Panc1 (cell line): Measurements from ENCODE around the gene TAOK1. TPM values are rescaled to one million over a fixed set of nuclear protein-coding genes. Genes with fewer than 3 reads are reported as not detected.

Experiments used
- ATAC-seq: fragments of 200-7000 bp; cut with Tn5 transposase; 2 replicates; pipeline ENCODE4 v1.9.1; 2020; ENCODE audit warnings: mild to moderate bottlenecking, moderate library complexity
- Bru-seq: library from RNA; stranded (reverse); fragments of 400-500 nt; gene quantifications from one replicate; lab custom pipeline; 2021; lab: Mats Ljungman, UMichigan
- BruChase-seq, 2 experiments: library from RNA; stranded (reverse); fragments of 400-500 nt; gene quantifications; one replicate each; lab custom pipeline; 2021; lab: Mats Ljungman, UMichigan
- BruUV-seq: library from RNA; stranded (reverse); fragments of 400-500 nt; replicated peaks from 2 replicates; lab custom pipeline; 2021; lab: Mats Ljungman, UMichigan
- CTCF ChIA-PET: fragments of 300-600 bp; sonication (Branson Sonifier 250); formaldehyde crosslinking; loops from one replicate; lab custom pipeline; 2022; ENCODE audit warnings: antibody characterized with exemption; lab: Charles Lee
- POLR2A ChIA-PET: fragments of 300-600 bp; sonication (Branson Sonifier 250); formaldehyde crosslinking; loops from one replicate; lab custom pipeline; 2022; ENCODE audit warnings: antibody characterized with exemption; lab: Charles Lee
- DNase-seq: peaks from one replicate; pipeline ENCODE4 v3.0.0-alpha.2; 2010; ENCODE audit warnings: low read depth, low spot score
- H3K27ac ChIP-seq: 2 replicates; pipeline ENCODE4 v1.5.1; 2011; ENCODE audit warnings: mild to moderate bottlenecking, low read length, inconsistent platforms
- H3K27me3 ChIP-seq: fragments of 200-500 bp; sonication (Bioruptor generic); 2 replicates; pipeline ENCODE4 v1.6.0; 2014; ENCODE audit warnings: low read length, inconsistent platforms; ENCODE audit not compliant: control insufficient read depth, insufficient read depth
- H3K36me3 ChIP-seq: fragments of 200-500 bp; sonication (Bioruptor generic); 2 replicates; pipeline ENCODE4 v1.5.1; 2014; ENCODE audit warnings: inconsistent platforms, mild to moderate bottlenecking, low read length, moderate library complexity; ENCODE audit not compliant: control insufficient read depth, insufficient read depth
- H3K4me1 ChIP-seq: 2 replicates; pipeline ENCODE4 v1.5.1; 2011; ENCODE audit warnings: inconsistent platforms, mild to moderate bottlenecking, low read length, moderate library complexity; ENCODE audit not compliant: control insufficient read depth, insufficient read depth
- H3K4me3 ChIP-seq, 2 experiments: 2 replicates each; pipeline ENCODE4 v1.5.1; 2011 to 2012; ENCODE audit warnings: low read depth in 2 of 2, low read length in 2 of 2, mild to moderate bottlenecking in 2 of 2, inconsistent platforms in 1 of 2, moderate library complexity in 1 of 2
- H3K9me3 ChIP-seq: fragments of 200-500 bp; sonication (Bioruptor generic); 2 replicates; pipeline ENCODE4 v1.5.1; 2014; ENCODE audit warnings: low read depth, mild to moderate bottlenecking, inconsistent platforms, low read length, moderate library complexity; ENCODE audit not compliant: control insufficient read depth, insufficient read depth
- POLR2AphosphoS5 ChIP-seq: IDR thresholded peaks from 2 replicates; pipeline ENCODE4 v1.6.1; 2012; ENCODE audit warnings: mild to moderate bottlenecking, low read depth, low read length, moderate library complexity
- SIN3A ChIP-seq: IDR thresholded peaks from 2 replicates; pipeline ENCODE4 v1.6.1; 2012; ENCODE audit warnings: low read depth, mild to moderate bottlenecking, low read length, moderate library complexity, borderline replicate concordance; ENCODE audit not compliant: insufficient read depth
- TCF7L2 ChIP-seq: IDR thresholded peaks from 2 replicates; pipeline ENCODE4 v1.6.1; 2011; ENCODE audit warnings: mild to moderate bottlenecking, low read depth, low read length, inconsistent platforms
- in situ Hi-C: cut with HindIII; loops from 2 replicates; pipeline ENCODE4 v1.10.0; 2016; ENCODE audit warnings: low sequenced_read_pairs, low pct_unique_long_range_greater_than_20kb
- intact Hi-C: fragments of 100-400 bp; cut with micrococcal nuclease; formaldehyde crosslinking; loops from one replicate; pipeline ENCODE4 v1.10.0; 2022; ENCODE audit not compliant: unreplicated experiment
- long read RNA-seq: library from polyadenylated mRNA; unstranded; transcript quantifications from one replicate; pipeline ENCODE4 v2.0.0, GENCODE V29; 2021; ENCODE audit not compliant: unreplicated experiment
- polyA plus RNA-seq: library from polyadenylated mRNA; unstranded; fragments of >200 nt; gene quantifications from one replicate; pipeline ENCODE4 v1.2.1, GENCODE V29; 2012; ENCODE audit warnings: missing spikeins; ENCODE audit not compliant: insufficient read length
- total RNA-seq: library from RNA; stranded (reverse); gene quantifications from one replicate; pipeline ENCODE4 v1.2.1, GENCODE V29; 2021; ENCODE audit not compliant: unreplicated experiment
- TF ChIP-seq, protein P1 (sequence below): fragments of 450-650 bp; IDR thresholded peaks from 2 replicates; pipeline ENCODE4 v1.5.1; 2017; ENCODE audit warnings: mild to moderate bottlenecking
- TF ChIP-seq, protein P2 (sequence below), 2 experiments: IDR thresholded peaks; 2 replicates each; pipeline ENCODE4 v1.6.1; 2011 to 2012; ENCODE audit warnings: low read depth in 2 of 2, control low read depth in 1 of 2, low read length in 1 of 2, mild to moderate bottlenecking in 1 of 2, moderate library complexity in 1 of 2; ENCODE audit not compliant: insufficient read depth in 1 of 2

Gene TAOK1
- total RNA-seq (111 TPM), Bru-seq, nascent RNA (percentile 91 among the genes with signal in this experiment), BruChase-seq, experiment 1, labeled RNA remaining after a 2-hour chase (percentile 96 among the genes with signal in this experiment), BruChase-seq, experiment 2, labeled RNA remaining after a 6-hour chase (percentile 97 among the genes with signal in this experiment)
- 32.3 TPM for polyA plus RNA-seq
- long read RNA-seq, full-length matches to known transcripts = 1 of 26 reads
- long read RNA-seq, partial matches to known transcripts = 5 of 26 reads
- long read RNA-seq, other reads (novel, unspliced or antisense) = 20 of 26 reads

DNA sequence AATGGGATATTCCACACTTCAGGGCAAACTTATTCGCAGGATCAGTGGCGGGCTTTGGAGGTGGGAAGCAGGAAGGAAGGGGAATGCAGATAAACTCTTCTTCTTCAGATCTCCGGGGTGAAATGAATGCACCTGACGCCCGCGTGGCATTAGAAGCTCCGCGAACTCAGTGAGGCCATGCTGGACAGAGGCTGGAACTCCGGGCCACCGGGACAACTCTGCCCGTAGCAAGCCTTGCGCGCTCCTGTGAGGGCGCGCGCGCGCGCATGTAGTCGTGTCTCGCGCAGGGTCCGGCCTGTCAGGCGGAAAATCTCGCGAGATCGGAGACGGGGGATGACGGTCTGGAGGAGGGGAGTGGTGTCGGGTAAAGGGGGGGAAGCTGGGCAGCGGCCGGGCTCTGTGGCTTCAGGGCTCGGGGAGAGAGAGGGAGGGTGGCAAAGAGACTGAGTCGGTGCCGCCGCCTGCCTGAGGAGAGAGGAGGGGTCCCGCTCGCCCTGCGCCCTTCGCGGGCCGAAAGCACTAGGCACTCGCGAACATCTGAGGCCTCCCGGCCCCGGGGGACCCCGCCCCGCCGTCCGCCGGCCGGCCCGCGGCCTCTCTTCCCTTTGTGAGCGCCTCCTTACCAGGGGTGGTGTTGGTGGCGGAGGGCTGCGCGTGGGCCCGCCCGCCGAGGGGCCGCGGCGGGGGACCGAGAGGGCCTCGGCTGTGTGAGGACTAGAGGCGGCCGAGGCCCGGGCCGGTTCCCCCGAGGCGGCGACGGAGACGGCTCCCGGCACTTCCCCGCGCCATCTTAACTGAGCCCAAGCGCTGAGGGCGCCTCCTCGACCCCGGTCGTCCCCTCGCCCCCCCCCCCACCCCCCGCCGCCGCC is at the start of gene TAOK1:
TSS of gene TAOK1 (plus strand) at position 382 of the 869 bp plus-strand sequence. CDS start 61,186 bp downstream, outside the sequence.
- BruUV-seq = no TSS peak
- Histone ChIP-seq H3K9me3 (no peaks in the 10 kb centered on the region), H3K4me3 (peak within 1 kb of the TSS; percentile 68 to 69), H3K27ac (peak within 1 kb of the TSS; percentile 94), H3K36me3 (peaks cover 5% of the 10 kb centered on the region), H3K27me3 (no peaks in the 10 kb centered on the region), H3K4me1 (peaks cover 19% of the 10 kb centered on the region; the same call in 1 of the 2 replicates)
- POLR2A ChIA-PET = interaction anchor here (0.6 to 0.8 kb wide), 4 partner anchors 11 to 1006 kb away, joined by 3 to 5 read pairs (median 4); no protein-coding TSS in a partner anchor
- CTCF ChIA-PET = interaction anchor here (0.7 kb wide), 1 partner anchor 20 kb away, joined by 4 read pairs; no protein-coding TSS in a partner anchor
- in situ Hi-C loops = no loop called here
- intact Hi-C loops = loop anchor here (5.0 kb wide), 1 partner anchor 98 kb away; the partner anchor contains the start of gene NUFIP2
- DNase-seq (peak; percentile 86), ATAC-seq (peak; percentile 96)
- TF ChIP-seq, protein P1, sequence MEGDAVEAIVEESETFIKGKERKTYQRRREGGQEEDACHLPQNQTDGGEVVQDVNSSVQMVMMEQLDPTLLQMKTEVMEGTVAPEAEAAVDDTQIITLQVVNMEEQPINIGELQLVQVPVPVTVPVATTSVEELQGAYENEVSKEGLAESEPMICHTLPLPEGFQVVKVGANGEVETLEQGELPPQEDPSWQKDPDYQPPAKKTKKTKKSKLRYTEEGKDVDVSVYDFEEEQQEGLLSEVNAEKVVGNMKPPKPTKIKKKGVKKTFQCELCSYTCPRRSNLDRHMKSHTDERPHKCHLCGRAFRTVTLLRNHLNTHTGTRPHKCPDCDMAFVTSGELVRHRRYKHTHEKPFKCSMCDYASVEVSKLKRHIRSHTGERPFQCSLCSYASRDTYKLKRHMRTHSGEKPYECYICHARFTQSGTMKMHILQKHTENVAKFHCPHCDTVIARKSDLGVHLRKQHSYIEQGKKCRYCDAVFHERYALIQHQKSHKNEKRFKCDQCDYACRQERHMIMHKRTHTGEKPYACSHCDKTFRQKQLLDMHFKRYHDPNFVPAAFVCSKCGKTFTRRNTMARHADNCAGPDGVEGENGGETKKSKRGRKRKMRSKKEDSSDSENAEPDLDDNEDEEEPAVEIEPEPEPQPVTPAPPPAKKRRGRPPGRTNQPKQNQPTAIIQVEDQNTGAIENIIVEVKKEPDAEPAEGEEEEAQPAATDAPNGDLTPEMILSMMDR = no peak
- TF ChIP-seq TCF7L2 = peak; percentile 70
- peak; percentile 96 for TF ChIP-seq POLR2AphosphoS5
- peak; percentile 95 for TF ChIP-seq SIN3A
- TF ChIP-seq, protein P2, sequence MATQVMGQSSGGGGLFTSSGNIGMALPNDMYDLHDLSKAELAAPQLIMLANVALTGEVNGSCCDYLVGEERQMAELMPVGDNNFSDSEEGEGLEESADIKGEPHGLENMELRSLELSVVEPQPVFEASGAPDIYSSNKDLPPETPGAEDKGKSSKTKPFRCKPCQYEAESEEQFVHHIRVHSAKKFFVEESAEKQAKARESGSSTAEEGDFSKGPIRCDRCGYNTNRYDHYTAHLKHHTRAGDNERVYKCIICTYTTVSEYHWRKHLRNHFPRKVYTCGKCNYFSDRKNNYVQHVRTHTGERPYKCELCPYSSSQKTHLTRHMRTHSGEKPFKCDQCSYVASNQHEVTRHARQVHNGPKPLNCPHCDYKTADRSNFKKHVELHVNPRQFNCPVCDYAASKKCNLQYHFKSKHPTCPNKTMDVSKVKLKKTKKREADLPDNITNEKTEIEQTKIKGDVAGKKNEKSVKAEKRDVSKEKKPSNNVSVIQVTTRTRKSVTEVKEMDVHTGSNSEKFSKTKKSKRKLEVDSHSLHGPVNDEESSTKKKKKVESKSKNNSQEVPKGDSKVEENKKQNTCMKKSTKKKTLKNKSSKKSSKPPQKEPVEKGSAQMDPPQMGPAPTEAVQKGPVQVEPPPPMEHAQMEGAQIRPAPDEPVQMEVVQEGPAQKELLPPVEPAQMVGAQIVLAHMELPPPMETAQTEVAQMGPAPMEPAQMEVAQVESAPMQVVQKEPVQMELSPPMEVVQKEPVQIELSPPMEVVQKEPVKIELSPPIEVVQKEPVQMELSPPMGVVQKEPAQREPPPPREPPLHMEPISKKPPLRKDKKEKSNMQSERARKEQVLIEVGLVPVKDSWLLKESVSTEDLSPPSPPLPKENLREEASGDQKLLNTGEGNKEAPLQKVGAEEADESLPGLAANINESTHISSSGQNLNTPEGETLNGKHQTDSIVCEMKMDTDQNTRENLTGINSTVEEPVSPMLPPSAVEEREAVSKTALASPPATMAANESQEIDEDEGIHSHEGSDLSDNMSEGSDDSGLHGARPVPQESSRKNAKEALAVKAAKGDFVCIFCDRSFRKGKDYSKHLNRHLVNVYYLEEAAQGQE (IDR thresholded peaks at IDR 0.05; ENCODE audit: insufficient read depth in 1 of 2, low read depth in 2 of 2, low read length in 1 of 2) = peak; percentile 86 to 91

DNA sequence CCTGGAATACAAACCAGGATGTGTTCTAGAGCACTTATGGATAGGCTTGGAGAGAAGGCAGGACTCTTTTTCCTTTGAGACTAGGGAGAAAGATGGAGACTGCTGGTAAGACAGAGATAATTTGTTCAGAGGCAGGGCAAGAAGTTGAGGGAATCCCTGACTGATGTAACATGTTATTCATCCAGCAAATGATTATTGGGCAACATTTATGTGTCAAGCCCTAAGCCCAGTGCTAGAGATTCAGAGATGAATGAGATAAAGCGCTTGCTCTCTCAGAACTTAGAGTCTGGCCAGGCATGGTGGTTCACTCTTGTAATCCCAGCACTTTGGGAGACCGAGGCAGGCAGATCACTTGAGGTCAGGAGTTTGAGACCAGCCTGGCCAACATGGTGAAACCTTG is 48.4 kb upstream of the TAOK1 start:
- ChIA-PET CTCF (no interaction called here), POLR2A (no interaction called here)
- in situ Hi-C loops (no loop called here), intact Hi-C loops (no loop called here)
- TF ChIP-seq TCF7L2 (no peak), SIN3A (no peak), POLR2AphosphoS5 (no peak)
- TF ChIP-seq, protein P1 = no peak
- TF ChIP-seq, protein P2 (IDR thresholded peaks at IDR 0.05; ENCODE audit: insufficient read depth in 1 of 2, low read depth in 2 of 2, low read length in 1 of 2) = no peak
- BruUV-seq = no TSS peak
- H3K4me3 ChIP-seq = no peak overlapping the region
- no peak for DNase-seq
- no peaks in the 10 kb centered on the region for H3K36me3 ChIP-seq
- ATAC-seq = no peak
- peaks cover 5% of the 10 kb centered on the region; the same call in 1 of the 2 replicates for H3K27me3 ChIP-seq
- H3K27ac ChIP-seq = no peak overlapping the region
- no peaks in the 10 kb centered on the region for H3K9me3 ChIP-seq
- peaks cover 3% of the 10 kb centered on the region; the same call in 1 of the 2 replicates for H3K4me1 ChIP-seq
